Liver (tissue), 9 donors: ENCODE results near the gene SH2D3C. TPM values are rescaled to one million over a fixed set of nuclear protein-coding genes. Genes with fewer than 3 reads are reported as not detected.

Experiments used
- DNase-seq: peaks from one replicate; pipeline ENCODE4 v3.0.0-alpha.2; 2017; ENCODE audit warnings: low spot score
- H3K27ac ChIP-seq, 2 donors: one replicate each; pipeline ENCODE4 v1.7.0; 2013; ENCODE audit warnings: inconsistent platforms in 2 of 2, low read length in 2 of 2, control low read depth in 1 of 2, low read depth in 1 of 2, mild to moderate bottlenecking in 1 of 2
- H3K27me3 ChIP-seq, 4 donors: one replicate each; pipeline versions ENCODE4 v1.6.1 to v1.7.0; 2013; ENCODE audit warnings: low read length in 3 of 4, inconsistent platforms in 1 of 4, mild to moderate bottlenecking in 1 of 4, moderate library complexity in 1 of 4; ENCODE audit not compliant: control insufficient read depth in 4 of 4, insufficient read depth in 4 of 4
- H3K36me3 ChIP-seq, 4 donors: one replicate each; pipeline versions ENCODE4 v1.6.1 to v1.7.0; 2013; ENCODE audit warnings: low read length in 3 of 4, mild to moderate bottlenecking in 3 of 4, low read depth in 1 of 4, moderate library complexity in 1 of 4; ENCODE audit not compliant: control insufficient read depth in 4 of 4, insufficient read depth in 3 of 4
- H3K4me1 ChIP-seq, 4 donors: one replicate each; pipeline versions ENCODE4 v1.6.1 to v1.7.0; 2013; ENCODE audit warnings: low read length in 3 of 4, mild to moderate bottlenecking in 3 of 4, moderate library complexity in 1 of 4; ENCODE audit not compliant: control insufficient read depth in 4 of 4, insufficient read depth in 4 of 4
- H3K4me3 ChIP-seq, 3 donors: one replicate each; pipeline versions ENCODE4 v1.6.1 to v1.7.0; 2013; ENCODE audit warnings: low read length in 3 of 3, control low read depth in 1 of 3, low read depth in 1 of 3, mild to moderate bottlenecking in 1 of 3
- H3K9ac ChIP-seq, 2 donors: one replicate each; pipeline ENCODE4 v1.7.0; 2013; ENCODE audit warnings: low read length in 2 of 2, mild to moderate bottlenecking in 2 of 2, moderate library complexity in 2 of 2, control low read depth in 1 of 2, low read depth in 1 of 2
- H3K9me3 ChIP-seq, 4 donors: one replicate each; pipeline versions ENCODE4 v1.6.1 to v1.7.0; 2013; ENCODE audit warnings: low read length in 3 of 4; ENCODE audit not compliant: control insufficient read depth in 4 of 4
- CTCF ChIP-seq: fragments of 150-350 bp; IDR thresholded peaks from 2 replicates; pipeline ENCODE4 v1.5.1; 2017; ENCODE audit warnings: improper control_type of control experiment, low read depth, low read length; ENCODE audit not compliant: missing input control
- EGR1 ChIP-seq, 2 donors: IDR thresholded peaks; 2 replicates each; pipeline ENCODE4 v1.6.1; 2016 to 2018; ENCODE audit warnings: antibody characterized with exemption in 2 of 2, low read depth in 2 of 2
- FOXA1 ChIP-seq: IDR thresholded peaks from 2 replicates; pipeline ENCODE4 v1.6.1; 2016; ENCODE audit warnings: antibody characterized with exemption
- FOXA2 ChIP-seq: IDR thresholded peaks from 2 replicates; pipeline ENCODE4 v1.6.1; 2016; ENCODE audit warnings: antibody characterized with exemption
- GABPA ChIP-seq, 2 donors: IDR thresholded peaks in 1 of 2; conservative IDR thresholded peaks in 1 of 2; 2 replicates each; pipeline ENCODE4 v1.6.1; 2016; ENCODE audit warnings: antibody characterized with exemption in 2 of 2, mild to moderate bottlenecking in 1 of 2, moderate library complexity in 1 of 2
- HNF4A ChIP-seq, 2 donors: conservative IDR thresholded peaks; 2 replicates each; pipeline ENCODE4 v1.6.1; 2016; ENCODE audit warnings: antibody characterized with exemption in 2 of 2, mild to moderate bottlenecking in 2 of 2
- HNF4G ChIP-seq: IDR thresholded peaks from 2 replicates; pipeline ENCODE4 v1.6.1; 2016; ENCODE audit warnings: antibody characterized with exemption
- JUND ChIP-seq, 2 donors: IDR thresholded peaks; 2 replicates each; pipeline ENCODE4 v1.6.1; 2016; ENCODE audit warnings: antibody characterized with exemption in 2 of 2
- MAX ChIP-seq: IDR thresholded peaks from 2 replicates; pipeline ENCODE4 v1.6.1; 2016; ENCODE audit warnings: antibody characterized with exemption
- NR2F2 ChIP-seq: IDR thresholded peaks from 2 replicates; pipeline ENCODE4 v1.6.1; 2016; ENCODE audit warnings: antibody characterized with exemption
- REST ChIP-seq: IDR thresholded peaks from 2 replicates; pipeline ENCODE4 v1.6.1; 2016; ENCODE audit warnings: antibody characterized with exemption, mild to moderate bottlenecking
- RXRA ChIP-seq, 2 donors: IDR thresholded peaks; 2 replicates each; pipeline ENCODE4 v1.6.1; 2017 to 2018; ENCODE audit warnings: antibody characterized with exemption in 2 of 2, mild to moderate bottlenecking in 1 of 2
- SP1 ChIP-seq: IDR thresholded peaks from 2 replicates; pipeline ENCODE4 v1.6.1; 2018; ENCODE audit warnings: antibody characterized with exemption, mild to moderate bottlenecking
- TAF1 ChIP-seq: conservative IDR thresholded peaks from 2 replicates; pipeline ENCODE4 v1.6.1; 2016; ENCODE audit warnings: antibody characterized with exemption, mild to moderate bottlenecking
- YY1 ChIP-seq: IDR thresholded peaks from 2 replicates; pipeline ENCODE4 v1.6.1; 2016; ENCODE audit warnings: antibody characterized with exemption, mild to moderate bottlenecking
- WGBS: extraction: QIAGEN DNeasy Blood & Tissue Kit; methylation state at CpG from one replicate; pipeline ENCODE4 v1.1.7; 2013; 5-methylcytosine and 5-hydroxymethylcytosine counted together
- polyA plus RNA-seq, 2 donors: library from polyadenylated mRNA; stranded (reverse) in 1 of 2; unstranded in 1 of 2; fragments of 200-250 nt in 1 of 2; fragments of >200 nt in 1 of 2; fragmentation: Nextera tagmentation in 1 of 2; extraction: Ambion mirVana in 1 of 2; gene quantifications; one replicate each; pipeline versions ENCODE4 v1.2.1 to v1.2.3, GENCODE V29; 2013 to 2015
- total RNA-seq, 2 donors: library from RNA; depleted of rRNA; stranded (reverse); fragments of >200 nt; gene quantifications; one replicate each; pipeline ENCODE4 v1.2.3, GENCODE V29; 2014
- TF ChIP-seq, protein P1 (sequence below): IDR thresholded peaks from 2 replicates; pipeline ENCODE4 v1.6.1; 2016; ENCODE audit warnings: antibody characterized with exemption
- TF ChIP-seq, protein P2 (sequence below): IDR thresholded peaks from 2 replicates; pipeline ENCODE4 v1.6.1; 2016; ENCODE audit warnings: antibody characterized with exemption
- donor health status: healthy.
- donor health status: healthy.
- donor health status: healthy.
- donor health status: healthy.
- donor health status: healthy.

The SH2D3C gene
- total and polyA plus RNA-seq, 4 donors: 2.2 to 5.1 (median 3.9) TPM

DNA sequence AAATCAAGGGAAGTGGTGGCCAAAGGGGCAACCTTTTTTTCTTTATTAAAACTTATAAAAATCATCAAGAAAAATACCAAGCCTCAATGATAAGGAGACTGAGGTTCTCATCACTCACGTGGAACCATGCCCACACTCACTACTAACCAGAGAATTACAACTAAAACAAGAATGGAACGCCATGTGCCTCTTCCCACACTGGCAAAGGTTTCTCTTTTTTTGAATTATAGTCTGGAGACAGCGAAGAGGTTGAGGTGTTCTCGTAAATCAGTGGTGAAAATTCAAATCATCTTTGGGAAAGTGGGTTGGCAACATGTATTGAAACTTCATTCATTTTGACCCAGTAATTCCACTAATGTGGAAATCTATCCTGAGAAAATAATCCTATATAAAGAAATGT, 43.6 kb upstream of the SH2D3C start (continued):
- TF ChIP-seq GABPA (IDR thresholded peaks at IDR 0.05 in 1 of 2, conservative IDR thresholded peaks at IDR 0.05 in 1 of 2) (no peak), NR2F2 (no peak), FOXA2 (no peak)

DNA sequence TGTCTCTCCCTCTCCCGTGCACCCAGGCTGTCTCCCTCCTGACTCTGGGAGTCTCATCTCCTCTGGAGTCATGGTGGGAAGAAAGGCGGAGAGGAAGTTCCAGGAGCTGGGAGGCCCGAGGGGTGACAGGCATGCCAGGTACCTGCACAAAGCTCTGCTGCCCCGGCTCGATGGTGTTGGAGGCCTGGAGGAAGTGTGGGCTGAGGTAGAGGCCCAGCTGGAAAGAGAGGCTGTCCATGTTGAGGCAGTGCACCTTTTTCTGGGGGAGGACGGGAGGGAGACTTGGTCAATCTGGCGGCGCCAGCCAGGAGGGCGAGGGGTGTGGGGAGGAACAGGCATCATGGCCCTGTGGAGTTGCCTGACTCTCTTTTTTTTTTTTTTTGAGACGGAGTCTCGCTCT, 40.1 kb upstream of the SH2D3C start:
- Histone ChIP-seq H3K27me3 (no peaks in the 10 kb centered on the region), H3K9ac (no peak overlapping the region), H3K36me3 (peaks cover 10 to 38% (median 17%) of the 10 kb centered on the region in 4 donors), H3K27ac (no peak overlapping the region), H3K4me1 (no peaks in the 10 kb centered on the region), H3K9me3 (no peaks in the 10 kb centered on the region), H3K4me3 (no peak overlapping the region)
- DNase-seq: no peak
- TF ChIP-seq JUND (IDR thresholded peaks at IDR 0.05): no peak
- no peak for TF ChIP-seq REST
- no peak for TF ChIP-seq HNF4G
- no peak for TF ChIP-seq FOXA1
- TF ChIP-seq EGR1 (IDR thresholded peaks at IDR 0.05; ENCODE audit: low read depth in 2 of 2): no peak
- TF ChIP-seq RXRA (IDR thresholded peaks at IDR 0.05): no peak
- no peak for TF ChIP-seq TAF1
- WGBS: 93% methylated on average over 11 of the region's 11 CpGs

GRCh38 chr9:127817881-127818434, 39.5 kb upstream of the SH2D3C start:
- H3K4me3 ChIP-seq: no peak overlapping the region
- no peak for DNase-seq
- no peaks in the 10 kb centered on the region for H3K27me3 ChIP-seq
- no peaks in the 10 kb centered on the region for H3K9me3 ChIP-seq
- no peak overlapping the region for H3K27ac ChIP-seq
- WGBS: 82% methylated on average over 17 of the region's 17 CpGs
- no peak overlapping the region for H3K9ac ChIP-seq
- no peaks in the 10 kb centered on the region for H3K4me1 ChIP-seq
- TF ChIP-seq, protein P1, sequence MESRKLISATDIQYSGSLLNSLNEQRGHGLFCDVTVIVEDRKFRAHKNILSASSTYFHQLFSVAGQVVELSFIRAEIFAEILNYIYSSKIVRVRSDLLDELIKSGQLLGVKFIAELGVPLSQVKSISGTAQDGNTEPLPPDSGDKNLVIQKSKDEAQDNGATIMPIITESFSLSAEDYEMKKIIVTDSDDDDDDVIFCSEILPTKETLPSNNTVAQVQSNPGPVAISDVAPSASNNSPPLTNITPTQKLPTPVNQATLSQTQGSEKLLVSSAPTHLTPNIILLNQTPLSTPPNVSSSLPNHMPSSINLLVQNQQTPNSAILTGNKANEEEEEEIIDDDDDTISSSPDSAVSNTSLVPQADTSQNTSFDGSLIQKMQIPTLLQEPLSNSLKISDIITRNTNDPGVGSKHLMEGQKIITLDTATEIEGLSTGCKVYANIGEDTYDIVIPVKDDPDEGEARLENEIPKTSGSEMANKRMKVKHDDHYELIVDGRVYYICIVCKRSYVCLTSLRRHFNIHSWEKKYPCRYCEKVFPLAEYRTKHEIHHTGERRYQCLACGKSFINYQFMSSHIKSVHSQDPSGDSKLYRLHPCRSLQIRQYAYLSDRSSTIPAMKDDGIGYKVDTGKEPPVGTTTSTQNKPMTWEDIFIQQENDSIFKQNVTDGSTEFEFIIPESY: no peak
- no peak for TF ChIP-seq JUND (IDR thresholded peaks at IDR 0.05)
- TF ChIP-seq CTCF: no peak
- no peak for TF ChIP-seq FOXA2
- TF ChIP-seq MAX: no peak
- no peak for TF ChIP-seq EGR1 (IDR thresholded peaks at IDR 0.05; ENCODE audit: low read depth in 2 of 2)
- TF ChIP-seq TAF1: no peak
- no peak for TF ChIP-seq FOXA1
- TF ChIP-seq, protein P2, sequence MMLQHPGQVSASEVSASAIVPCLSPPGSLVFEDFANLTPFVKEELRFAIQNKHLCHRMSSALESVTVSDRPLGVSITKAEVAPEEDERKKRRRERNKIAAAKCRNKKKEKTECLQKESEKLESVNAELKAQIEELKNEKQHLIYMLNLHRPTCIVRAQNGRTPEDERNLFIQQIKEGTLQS: no peak
- no peak for TF ChIP-seq GABPA (IDR thresholded peaks at IDR 0.05 in 1 of 2, conservative IDR thresholded peaks at IDR 0.05 in 1 of 2)
- no peak for TF ChIP-seq REST
- TF ChIP-seq SP1: no peak
- no peak for TF ChIP-seq HNF4G
- no peak for TF ChIP-seq HNF4A (conservative IDR thresholded peaks at IDR 0.05)
- no peak for TF ChIP-seq YY1
- H3K36me3 ChIP-seq: peaks cover 16 to 44% (median 23%) of the 10 kb centered on the region in 4 donors
